ENCODE results near the gene HPCAL1.
A peak's percentile ranks its signal among the peaks of the same experiment; 100 is the strongest.
"Not testable (repeated sequence)": the region's sequence is repeated elsewhere in the genome, so short reads cannot be mapped to it uniquely, and the experiment has no call there.

HPCAL1 gene

DNA sequence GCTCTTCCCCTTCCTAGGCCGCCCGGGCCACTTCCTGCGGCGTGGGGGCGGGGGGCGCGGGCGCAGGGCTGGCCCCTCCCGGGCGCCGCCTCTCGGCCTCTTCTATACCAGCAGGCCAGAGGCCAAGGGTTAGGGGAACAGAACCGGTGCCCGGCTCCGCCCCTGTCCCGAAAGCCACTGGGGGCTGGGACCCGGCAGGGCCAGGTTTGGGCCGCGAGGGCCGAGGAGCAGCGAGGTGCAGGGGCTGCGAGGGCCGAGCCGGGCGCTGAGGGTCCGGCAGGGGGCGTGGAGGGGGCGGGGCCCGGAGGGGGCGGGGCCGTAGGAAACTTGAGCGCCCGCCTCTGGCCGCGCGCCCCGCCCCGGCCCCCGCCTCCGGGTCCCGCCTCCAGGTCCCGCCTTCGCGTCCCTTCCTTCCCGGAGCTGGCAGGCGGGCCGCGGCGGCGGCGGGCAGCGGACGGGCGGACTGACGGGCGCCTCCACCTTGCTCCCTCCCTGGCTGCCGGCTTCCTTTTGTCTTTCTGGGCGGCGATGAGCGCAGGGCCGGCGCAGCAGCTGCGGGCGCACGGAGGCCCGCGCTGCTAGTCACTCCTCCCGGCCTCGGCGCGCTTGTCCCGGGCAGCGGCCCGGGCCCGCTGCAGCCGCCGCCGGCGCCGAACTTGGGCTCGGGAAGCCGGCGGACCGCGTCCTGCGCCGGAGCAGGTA, at the start of gene HPCAL1:
TSS of gene HPCAL1 (plus strand) at position 426 of the 702 bp plus-strand sequence. CDS start 116,854 bp downstream, outside the sequence.
- peak; percentile 68 for DNase-seq (ENCODE audit: low read depth)

DNA sequence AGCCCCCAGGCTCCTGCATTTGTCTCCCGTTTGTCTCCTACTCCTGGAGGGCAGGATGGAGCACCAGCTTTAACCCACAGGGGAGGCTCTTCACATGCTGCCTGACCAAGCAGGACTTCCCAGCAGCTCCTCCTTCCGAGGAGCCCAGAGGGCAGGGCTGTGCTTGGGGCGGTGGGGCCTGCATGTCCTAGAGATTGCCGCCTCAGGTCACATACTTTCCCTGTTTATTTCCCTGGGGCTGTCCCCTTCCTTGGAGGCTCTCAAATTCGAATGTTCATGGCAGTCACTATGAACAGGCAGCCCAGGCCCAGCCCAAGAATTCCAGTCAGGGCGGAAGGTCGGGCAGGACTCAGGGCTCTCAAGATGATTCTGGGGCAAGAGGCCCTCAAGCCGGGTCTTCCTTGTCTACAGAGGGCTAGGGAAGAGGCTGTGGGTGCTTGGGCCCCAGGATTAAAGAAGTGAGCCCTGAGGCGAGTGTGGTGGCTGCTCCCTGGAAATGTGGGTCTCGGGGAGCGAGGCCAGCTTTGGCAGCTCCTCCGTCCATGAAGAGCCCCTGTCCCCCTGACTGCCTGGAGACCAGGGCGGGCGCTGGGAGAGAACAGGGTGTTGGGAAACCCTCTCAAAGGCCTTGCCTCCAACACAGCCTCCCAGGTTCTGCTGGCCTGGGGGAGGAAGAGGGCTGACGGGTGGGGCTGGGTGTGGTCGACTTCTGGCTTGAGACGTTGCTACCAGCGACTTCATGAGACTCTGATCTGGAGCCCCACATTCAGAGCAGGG, 48.9 kb upstream of the HPCAL1 start:
- DNase-seq (ENCODE audit: low read depth), result no peak

DNA sequence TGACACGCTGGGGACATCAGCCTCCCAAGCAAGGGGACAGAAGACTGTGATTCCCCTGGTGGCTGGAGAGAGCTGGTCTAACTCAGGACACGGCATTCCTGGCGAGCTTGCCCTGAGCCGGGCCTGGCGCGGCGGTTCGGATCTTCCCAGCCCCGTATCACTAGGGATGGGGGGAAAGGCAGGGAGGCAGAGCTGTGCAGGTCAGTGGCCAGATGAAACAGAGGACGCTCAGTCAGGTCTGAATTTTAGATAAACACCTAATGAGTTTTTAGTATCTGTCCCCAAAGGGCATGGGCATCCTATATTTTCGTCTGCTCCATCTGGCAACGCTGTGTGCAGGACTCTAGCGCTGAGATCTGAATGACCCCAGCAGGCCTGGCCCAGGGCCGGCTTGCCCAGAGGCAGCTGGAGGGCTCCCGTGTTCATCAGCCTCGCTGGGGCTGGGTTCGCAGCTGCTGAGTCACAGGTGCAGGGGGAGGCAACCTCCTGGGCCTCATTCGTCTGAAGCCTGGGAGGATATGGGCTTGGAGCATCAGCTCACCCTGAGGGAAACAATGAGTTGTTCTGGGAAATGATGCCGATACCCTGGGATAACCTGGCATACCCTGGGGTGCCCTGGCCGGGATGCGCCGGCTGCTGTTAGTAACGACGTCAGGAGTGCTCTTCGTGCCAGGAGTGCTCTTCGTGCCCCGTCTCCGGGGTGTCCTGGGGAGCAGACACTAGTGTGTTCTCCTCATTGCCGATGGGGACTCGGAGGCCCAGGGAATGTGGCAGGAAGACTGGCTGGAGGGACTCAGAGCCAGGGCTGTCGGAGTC, 48.1 kb upstream of the HPCAL1 start:
- DNase-seq (ENCODE audit: low read depth), result no peak

GRCh38 chr2:10255189-10256030, 47.3 kb upstream of the HPCAL1 start:
- no peak for DNase-seq (ENCODE audit: low read depth)

DNA sequence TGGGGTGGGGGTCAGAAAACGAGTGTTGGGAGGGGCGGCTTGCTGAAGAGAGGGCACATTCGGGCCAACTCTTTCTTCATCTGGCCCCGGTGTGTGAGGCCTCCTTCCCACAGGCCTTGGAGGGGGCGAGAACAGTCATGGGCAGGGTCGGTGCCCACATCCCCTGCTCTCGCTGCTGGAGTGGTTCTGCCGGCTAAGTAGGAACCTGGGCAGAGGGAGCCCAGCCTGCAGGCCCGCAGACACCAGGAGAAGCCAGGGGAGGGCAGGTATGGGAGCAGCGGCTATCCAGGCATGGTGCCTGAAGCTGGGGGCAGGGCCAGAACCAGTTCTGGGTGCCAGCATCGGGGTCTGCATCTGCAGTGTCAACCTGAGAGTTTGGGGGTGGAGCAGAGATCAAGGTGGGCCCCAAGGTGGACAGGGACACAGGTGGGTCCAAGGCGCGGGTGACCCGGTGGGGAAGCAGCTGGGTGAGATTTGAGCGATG, 46.6 kb upstream of the HPCAL1 start:
- no peak for DNase-seq (ENCODE audit: low read depth)

- no peak for DNase-seq (ENCODE audit: low read depth)
Observed at GRCh38 chr2:10256515-10257031, 46.1 kb upstream of the HPCAL1 start.

DNA sequence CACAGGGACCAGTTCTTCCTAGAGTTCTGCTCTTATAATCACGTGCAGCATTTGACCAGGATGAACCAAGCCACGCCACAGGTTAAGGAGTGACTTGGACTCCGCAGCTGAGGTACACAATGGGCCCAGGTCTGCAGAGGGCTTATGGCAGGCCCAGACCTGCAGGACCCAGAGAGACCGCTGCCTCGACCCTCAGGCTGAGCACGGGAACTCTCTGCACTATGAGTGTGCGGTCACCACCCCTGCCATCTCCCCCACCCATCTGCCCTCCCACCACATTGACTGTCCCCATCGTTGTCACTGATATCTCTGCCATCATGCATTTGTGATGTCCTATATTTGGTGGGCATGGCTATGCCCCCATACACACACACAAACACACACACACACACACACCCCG, 45.7 kb upstream of the HPCAL1 start:
- no peak for DNase-seq (ENCODE audit: low read depth)

DNA sequence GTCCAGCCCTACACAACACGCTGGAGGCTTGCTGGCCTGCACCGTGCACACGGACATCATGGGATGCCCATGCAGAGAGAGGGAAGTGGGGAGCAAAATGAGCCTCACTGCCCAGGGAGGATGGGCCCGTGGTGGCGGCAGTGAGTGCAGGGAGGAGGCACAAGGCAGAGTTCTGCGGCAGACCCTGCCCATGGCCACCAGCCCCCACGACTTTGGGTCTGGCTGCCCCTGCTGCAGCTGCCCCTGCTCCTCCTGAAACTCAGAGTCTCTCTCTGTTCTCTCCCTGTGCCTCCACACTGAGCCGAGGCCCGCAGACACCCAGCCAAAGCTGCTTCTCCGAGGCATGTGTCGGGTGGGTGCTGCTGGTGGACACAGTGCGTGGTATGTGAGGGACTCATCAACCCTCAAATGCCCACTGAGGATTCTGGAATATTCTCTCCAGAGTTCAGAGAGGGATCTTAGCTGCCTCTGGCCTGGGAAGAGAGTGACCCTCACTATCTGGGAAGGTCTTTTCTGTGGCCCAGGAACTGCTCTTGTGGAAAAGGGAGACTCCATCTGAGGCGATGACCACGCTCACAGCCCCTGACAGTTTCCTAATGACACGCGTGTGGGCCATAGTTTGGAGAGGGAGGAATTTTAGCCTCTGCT, 45.1 kb upstream of the HPCAL1 start:
- no peak for DNase-seq (ENCODE audit: low read depth)

GRCh38 chr2:10258326-10258725, 44.4 kb upstream of the HPCAL1 start:
- DNase-seq (ENCODE audit: low read depth), result no peak

GRCh38 chr2:10258726-10259125, 44.0 kb upstream of the HPCAL1 start:
- no peak for DNase-seq (ENCODE audit: low read depth)

GRCh38 chr2:10260130-10260529, 42.6 kb upstream of the HPCAL1 start:
- DNase-seq (ENCODE audit: low read depth), result no peak

GRCh38 chr2:10263526-10263925, 39.2 kb upstream of the HPCAL1 start:
- not testable (repeated sequence) for DNase-seq (ENCODE audit: low read depth)

DNA sequence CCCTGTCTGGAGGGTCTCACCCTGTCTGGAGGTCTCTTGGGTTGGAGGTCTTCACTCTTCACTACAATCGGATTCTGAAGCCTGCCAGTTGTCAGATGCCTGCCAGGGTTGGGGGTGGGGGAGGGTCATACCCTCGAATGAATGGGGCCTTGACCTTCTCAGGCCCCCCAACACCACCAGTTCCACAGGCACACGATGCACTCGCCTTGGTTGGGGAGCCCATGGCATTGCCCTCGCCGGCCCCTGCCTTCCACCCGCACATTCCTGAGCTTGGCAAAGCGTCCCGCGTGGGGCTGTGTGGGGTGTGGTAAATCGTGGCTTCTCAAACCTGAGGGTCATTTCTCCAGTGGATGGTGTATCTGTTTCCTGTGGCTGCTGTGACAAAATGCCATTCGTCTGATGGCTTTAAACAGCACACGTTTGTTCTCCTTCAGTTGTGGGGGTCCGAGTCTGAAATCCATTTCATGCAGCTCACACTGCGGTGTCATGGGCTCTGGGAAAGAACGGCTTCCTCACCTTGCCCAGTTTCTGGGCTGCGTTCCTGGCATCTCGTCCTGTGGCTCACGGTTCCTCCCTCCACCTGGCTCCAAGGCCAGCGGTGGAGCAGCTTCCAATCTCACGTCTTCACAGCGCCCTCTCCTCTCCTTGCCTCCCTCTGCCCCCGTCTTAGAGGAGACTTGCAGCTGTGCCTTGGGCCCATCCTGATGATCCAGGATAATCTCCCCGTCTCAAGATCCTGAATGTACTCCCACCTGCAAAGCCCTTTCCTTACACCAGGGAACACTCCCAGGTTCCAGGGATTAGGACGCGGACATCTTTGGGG, 38.0 kb upstream of the HPCAL1 start:
- DNase-seq (ENCODE audit: low read depth), result no peak

DNA sequence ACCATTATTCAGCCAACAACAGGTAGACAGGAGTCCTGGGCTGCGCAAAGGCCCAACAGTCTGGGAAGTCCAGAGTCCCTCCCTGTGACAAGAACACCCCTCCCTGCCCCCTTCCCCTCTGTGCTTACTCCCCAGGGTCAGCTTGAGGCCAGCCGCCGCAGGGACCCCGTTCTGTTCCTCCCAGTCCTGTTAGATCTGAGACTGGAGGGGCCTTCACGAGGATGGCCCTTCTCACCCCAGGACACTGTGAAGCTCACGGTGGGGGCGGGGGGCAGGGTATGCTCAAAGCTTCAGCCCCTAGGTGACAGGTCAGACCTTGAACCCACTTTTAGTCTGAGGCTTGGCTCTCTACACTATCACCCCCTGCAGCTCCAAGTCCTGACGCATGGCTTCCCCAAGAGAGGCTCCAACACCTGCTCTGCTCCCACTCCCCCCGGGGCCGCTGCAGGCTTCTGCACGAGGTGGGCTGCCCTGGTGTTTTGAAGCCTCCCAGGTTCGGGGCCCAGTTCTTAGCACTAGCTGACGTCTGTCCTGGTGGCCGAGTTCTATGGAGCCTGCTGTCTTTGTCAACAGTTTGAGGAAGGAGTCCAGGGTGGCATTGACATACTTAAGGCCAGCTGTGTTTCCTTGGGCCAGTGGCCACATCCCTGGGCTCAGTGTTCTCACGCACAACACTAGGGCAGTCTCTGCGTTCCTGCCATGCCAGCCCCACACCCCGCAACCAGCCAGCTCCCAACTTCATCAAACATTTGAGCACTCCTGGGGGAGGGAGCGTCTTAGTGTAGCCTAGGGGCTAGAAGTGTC, 37.2 kb upstream of the HPCAL1 start:
- DNase-seq (ENCODE audit: low read depth), result no peak

DNA sequence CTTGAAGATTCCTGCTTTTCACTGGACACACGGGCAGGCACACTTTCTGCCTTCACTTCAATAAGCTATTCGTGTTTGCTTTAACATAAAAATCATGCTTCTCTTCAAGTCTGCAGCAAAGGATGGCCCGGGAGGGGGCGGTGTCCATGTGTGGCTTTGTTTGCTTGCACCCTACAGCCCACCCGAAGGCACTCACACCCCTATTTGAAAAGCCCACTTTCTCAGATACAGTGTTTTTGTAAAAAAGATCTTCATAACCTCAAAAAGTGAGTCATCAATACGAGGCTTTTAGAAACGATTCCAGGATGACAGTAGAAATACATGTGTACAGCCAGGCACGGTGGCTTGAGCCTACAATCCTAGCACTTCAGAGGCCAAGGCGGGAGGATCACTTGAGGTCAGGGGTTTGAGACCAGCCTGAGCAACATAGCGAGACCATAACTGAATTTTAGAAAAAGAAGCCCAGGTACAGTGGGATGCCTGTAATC, 36.5 kb upstream of the HPCAL1 start:
- DNase-seq (ENCODE audit: low read depth), result no peak

- DNase-seq (ENCODE audit: low read depth), result no peak
Observed at GRCh38 chr2:10267036-10267435, 35.7 kb upstream of the HPCAL1 start.

GRCh38 chr2:10267551-10268465, 34.9 kb upstream of the HPCAL1 start:
- no peak for DNase-seq (ENCODE audit: low read depth)

DNA sequence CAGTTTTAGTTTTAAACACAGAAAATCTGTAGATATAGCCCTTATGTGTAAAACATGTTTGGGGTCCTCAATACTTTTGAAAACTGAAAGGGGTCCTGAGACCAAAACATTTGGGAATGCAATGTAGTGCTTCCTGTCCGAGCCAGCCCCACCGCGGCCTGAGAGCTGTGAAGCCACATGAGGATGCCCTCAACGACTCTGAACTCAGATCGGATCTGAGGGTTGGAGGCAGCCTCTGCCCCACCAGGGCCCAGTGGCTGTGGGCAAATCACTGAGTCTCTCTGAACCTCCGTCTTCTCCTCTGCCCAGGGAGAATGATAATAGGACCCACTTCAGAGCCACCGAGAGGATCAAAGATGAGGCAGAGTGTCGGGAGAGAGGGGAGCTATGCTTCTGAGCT, 33.4 kb upstream of the HPCAL1 start:
- DNase-seq (ENCODE audit: low read depth), result no peak

Data from activated T-cell treated with anti-CD3 and anti-CD28 coated beads for 24 hours (primary cell).